ENCODE data around the gene CACNB4.

The CACNB4 gene

GRCh38 chr2:152075461-152076050 is 23.3 kb downstream of the CACNB4 start:
- TF ChIP-seq POLR2AphosphoS5 (IDR thresholded peaks at IDR 0.05; ENCODE audit: low read depth, low read length) (no peak), SIN3A (IDR thresholded peaks at IDR 0.05; ENCODE audit: borderline replicate concordance, insufficient read depth, low read length) (no peak), TAF1 (IDR thresholded peaks at IDR 0.05; ENCODE audit: borderline replicate concordance, insufficient read depth, low read length) (no peak), FOXP2 (optimal IDR thresholded peaks at IDR 0.05; ENCODE audit: borderline replicate concordance, extremely low read depth, extremely low read length, insufficient read depth) (no peak)
- TF ChIP-seq, protein P1, sequence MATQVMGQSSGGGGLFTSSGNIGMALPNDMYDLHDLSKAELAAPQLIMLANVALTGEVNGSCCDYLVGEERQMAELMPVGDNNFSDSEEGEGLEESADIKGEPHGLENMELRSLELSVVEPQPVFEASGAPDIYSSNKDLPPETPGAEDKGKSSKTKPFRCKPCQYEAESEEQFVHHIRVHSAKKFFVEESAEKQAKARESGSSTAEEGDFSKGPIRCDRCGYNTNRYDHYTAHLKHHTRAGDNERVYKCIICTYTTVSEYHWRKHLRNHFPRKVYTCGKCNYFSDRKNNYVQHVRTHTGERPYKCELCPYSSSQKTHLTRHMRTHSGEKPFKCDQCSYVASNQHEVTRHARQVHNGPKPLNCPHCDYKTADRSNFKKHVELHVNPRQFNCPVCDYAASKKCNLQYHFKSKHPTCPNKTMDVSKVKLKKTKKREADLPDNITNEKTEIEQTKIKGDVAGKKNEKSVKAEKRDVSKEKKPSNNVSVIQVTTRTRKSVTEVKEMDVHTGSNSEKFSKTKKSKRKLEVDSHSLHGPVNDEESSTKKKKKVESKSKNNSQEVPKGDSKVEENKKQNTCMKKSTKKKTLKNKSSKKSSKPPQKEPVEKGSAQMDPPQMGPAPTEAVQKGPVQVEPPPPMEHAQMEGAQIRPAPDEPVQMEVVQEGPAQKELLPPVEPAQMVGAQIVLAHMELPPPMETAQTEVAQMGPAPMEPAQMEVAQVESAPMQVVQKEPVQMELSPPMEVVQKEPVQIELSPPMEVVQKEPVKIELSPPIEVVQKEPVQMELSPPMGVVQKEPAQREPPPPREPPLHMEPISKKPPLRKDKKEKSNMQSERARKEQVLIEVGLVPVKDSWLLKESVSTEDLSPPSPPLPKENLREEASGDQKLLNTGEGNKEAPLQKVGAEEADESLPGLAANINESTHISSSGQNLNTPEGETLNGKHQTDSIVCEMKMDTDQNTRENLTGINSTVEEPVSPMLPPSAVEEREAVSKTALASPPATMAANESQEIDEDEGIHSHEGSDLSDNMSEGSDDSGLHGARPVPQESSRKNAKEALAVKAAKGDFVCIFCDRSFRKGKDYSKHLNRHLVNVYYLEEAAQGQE (IDR thresholded peaks at IDR 0.05; ENCODE audit: insufficient read depth in 1 of 2, low read depth in 2 of 2, low read length in 2 of 2) = no peak

GRCh38 chr2:152072011-152072410 is 26.8 kb downstream of the CACNB4 start:
- TF ChIP-seq SIN3A (IDR thresholded peaks at IDR 0.05; ENCODE audit: borderline replicate concordance, insufficient read depth, low read length) (no peak), TAF1 (IDR thresholded peaks at IDR 0.05; ENCODE audit: borderline replicate concordance, insufficient read depth, low read length) (no peak), POLR2AphosphoS5 (IDR thresholded peaks at IDR 0.05; ENCODE audit: low read depth, low read length) (no peak), FOXP2 (optimal IDR thresholded peaks at IDR 0.05; ENCODE audit: borderline replicate concordance, extremely low read depth, extremely low read length, insufficient read depth) (no peak)
- TF ChIP-seq, protein P1 (IDR thresholded peaks at IDR 0.05; ENCODE audit: insufficient read depth in 1 of 2, low read depth in 2 of 2, low read length in 2 of 2) = no peak

DNA sequence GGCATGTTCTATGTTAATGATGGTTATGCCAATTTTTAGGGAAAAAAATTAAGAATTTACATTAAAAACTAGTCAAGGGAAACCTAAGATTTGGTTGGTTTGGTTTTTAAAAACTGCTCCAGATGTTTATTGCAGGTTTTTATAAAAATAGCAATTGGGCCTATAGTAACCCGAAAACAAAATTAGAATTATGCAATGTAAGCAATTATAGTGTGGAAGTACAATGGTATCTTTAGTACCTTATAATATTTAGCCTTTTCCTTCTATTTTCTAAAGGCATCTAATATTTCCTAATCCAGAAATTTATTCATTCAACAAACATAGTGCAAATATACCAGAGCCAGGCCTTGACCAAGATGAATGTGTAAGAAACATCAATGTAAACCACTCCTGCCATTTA is 27.3 kb downstream of the CACNB4 start:
- TF ChIP-seq FOXP2 (optimal IDR thresholded peaks at IDR 0.05; ENCODE audit: borderline replicate concordance, extremely low read depth, extremely low read length, insufficient read depth) (no peak), SIN3A (IDR thresholded peaks at IDR 0.05; ENCODE audit: borderline replicate concordance, insufficient read depth, low read length) (no peak), TAF1 (IDR thresholded peaks at IDR 0.05; ENCODE audit: borderline replicate concordance, insufficient read depth, low read length) (no peak), POLR2AphosphoS5 (IDR thresholded peaks at IDR 0.05; ENCODE audit: low read depth, low read length) (no peak)
- TF ChIP-seq, protein P1 (IDR thresholded peaks at IDR 0.05; ENCODE audit: insufficient read depth in 1 of 2, low read depth in 2 of 2, low read length in 2 of 2) = no peak

DNA sequence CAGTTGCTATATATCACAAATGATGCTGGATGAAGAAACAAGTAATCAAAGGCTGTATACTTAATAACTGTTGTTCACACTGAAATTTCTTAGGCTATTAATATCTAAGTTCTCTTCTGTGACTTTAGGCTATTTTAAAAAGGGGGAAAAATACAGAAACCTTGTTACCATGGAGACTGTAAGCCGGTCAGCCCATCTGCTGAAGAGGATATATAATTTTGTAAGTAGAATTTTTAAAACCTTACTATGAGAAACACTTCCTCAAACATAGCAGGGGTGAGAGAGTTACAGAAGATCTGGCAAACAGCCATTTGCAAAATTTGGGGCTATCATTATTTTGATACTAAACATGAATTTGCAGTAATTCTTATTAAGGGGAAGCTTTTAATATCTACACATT is 27.8 kb downstream of the CACNB4 start:
- TF ChIP-seq POLR2AphosphoS5 (IDR thresholded peaks at IDR 0.05; ENCODE audit: low read depth, low read length) (no peak), SIN3A (IDR thresholded peaks at IDR 0.05; ENCODE audit: borderline replicate concordance, insufficient read depth, low read length) (no peak), FOXP2 (optimal IDR thresholded peaks at IDR 0.05; ENCODE audit: borderline replicate concordance, extremely low read depth, extremely low read length, insufficient read depth) (no peak), TAF1 (IDR thresholded peaks at IDR 0.05; ENCODE audit: borderline replicate concordance, insufficient read depth, low read length) (no peak)
- TF ChIP-seq, protein P1 (IDR thresholded peaks at IDR 0.05; ENCODE audit: insufficient read depth in 1 of 2, low read depth in 2 of 2, low read length in 2 of 2) = no peak

Data from PFSK-1 (cell line).